Keratinocyte (primary cell): ENCODE results near the gene PTBP1. TPM values are rescaled to one million over a fixed set of nuclear protein-coding genes. Genes with fewer than 3 reads are reported as not detected.

ENCODE experiments used
- DNase-seq: peaks from one replicate; pipeline ENCODE4 v3.0.0-alpha.2; 2011; ENCODE audit warnings: low read depth, missing footprints, low spot score
- FAIRE-seq: peaks from 2 replicates; lab custom pipeline; 2011; peaks lifted over from hg19 to GRCh38; lab: Jason Lieb, UNC
- H2AFZ ChIP-seq: 2 replicates; pipeline ENCODE4 v1.6.0; 2012; ENCODE audit warnings: low read length, control low read depth, inconsistent platforms; ENCODE audit not compliant: control insufficient read depth
- H3K27ac ChIP-seq: 2 replicates; pipeline ENCODE4 v1.5.1; 2011; ENCODE audit warnings: low read length; ENCODE audit not compliant: control insufficient read depth, insufficient read depth
- H3K27me3 ChIP-seq: 3 replicates; pipeline ENCODE4 v1.6.0; 2011; ENCODE audit warnings: low read length; ENCODE audit not compliant: control insufficient read depth, insufficient read depth; ENCODE audit errors: extremely low read depth
- H3K36me3 ChIP-seq, 2 experiments: 2 replicates in 1 of 2; 3 replicates in 1 of 2; pipeline ENCODE4 v1.5.1; 2011; ENCODE audit warnings: low read length in 2 of 2, mild to moderate bottlenecking in 1 of 2; ENCODE audit not compliant: control insufficient read depth in 2 of 2, insufficient read depth in 2 of 2; ENCODE audit errors: extremely low read depth in 1 of 2
- H3K4me1 ChIP-seq: 3 replicates; pipeline ENCODE4 v1.5.1; 2011; ENCODE audit warnings: low read length; ENCODE audit not compliant: control insufficient read depth, insufficient read depth; ENCODE audit errors: extremely low read depth
- H3K4me2 ChIP-seq: 3 replicates; pipeline ENCODE4 v1.6.0; 2011; ENCODE audit warnings: low read depth, low read length; ENCODE audit not compliant: control insufficient read depth, insufficient read depth; ENCODE audit errors: extremely low read depth
- H3K4me3 ChIP-seq, 3 experiments: fragments of 200-600 bp in 1 of 3; sonication (generic) in 1 of 3; 2 replicates in 2 of 3; 3 replicates in 1 of 3; pipeline ENCODE4 v1.5.1; 2011 to 2016; ENCODE audit warnings: low read length in 3 of 3, mild to moderate bottlenecking in 3 of 3, control low read depth in 2 of 3, inconsistent platforms in 1 of 3, low read depth in 1 of 3, mixed read lengths in 1 of 3, mixed run types in 1 of 3, moderate library complexity in 1 of 3; ENCODE audit not compliant: control insufficient read depth in 2 of 3, insufficient read depth in 2 of 3; ENCODE audit errors: extremely low read depth in 1 of 3
- H3K79me2 ChIP-seq: 2 replicates; pipeline ENCODE4 v1.6.0; 2012; ENCODE audit warnings: low read length; ENCODE audit not compliant: control insufficient read depth, insufficient read depth
- H3K9ac ChIP-seq: 3 replicates; pipeline ENCODE4 v1.6.0; 2011; ENCODE audit warnings: low read length; ENCODE audit not compliant: control insufficient read depth, insufficient read depth; ENCODE audit errors: extremely low read depth
- H3K9me1 ChIP-seq: 3 replicates; pipeline ENCODE4 v1.6.0; 2011; ENCODE audit warnings: low read length; ENCODE audit not compliant: control insufficient read depth, insufficient read depth; ENCODE audit errors: extremely low read depth
- H3K9me3 ChIP-seq: 2 replicates; pipeline ENCODE4 v1.5.1; 2012; ENCODE audit warnings: low read depth, low read length; ENCODE audit not compliant: control insufficient read depth
- H4K20me1 ChIP-seq: 3 replicates; pipeline ENCODE4 v1.6.0; 2011; ENCODE audit warnings: low read length; ENCODE audit not compliant: control insufficient read depth, insufficient read depth; ENCODE audit errors: extremely low read depth
- CTCF ChIP-seq, 3 experiments: IDR thresholded peaks in 1 of 3; conservative IDR thresholded peaks in 1 of 3; optimal IDR thresholded peaks in 1 of 3; 2 replicates in 2 of 3; 3 replicates in 1 of 3; pipeline versions ENCODE3 to v1.5.1; 2011; ENCODE audit warnings: low read length in 3 of 3, mild to moderate bottlenecking in 3 of 3, moderate library complexity in 2 of 3, control low read depth in 1 of 3, inconsistent platforms in 1 of 3; ENCODE audit not compliant: insufficient read depth in 2 of 3; ENCODE audit errors: extremely low read depth in 1 of 3
- EZH2 ChIP-seq: IDR thresholded peaks from one replicate; pipeline ENCODE4 v1.6.1; 2012; ENCODE audit warnings: inconsistent platforms, mild to moderate bottlenecking, low read length, moderate library complexity
- dilution Hi-C: fragments of 300-500 bp; cut with MboI; formaldehyde crosslinking; loops from one replicate; pipeline ENCODE4 v1.7.0; 2020; ENCODE audit warnings: low sequenced_read_pairs; ENCODE audit not compliant: extremely low pct_ligation_motif_present
- polyA plus RNA-seq, 5 experiments: library from polyadenylated mRNA; depleted of rRNA in 3 of 5; stranded (reverse) in 3 of 5; stranded (forward) in 1 of 5; unstranded in 1 of 5; fragments of >200 nt; gene quantifications; 1 replicate in 1 of 5; 2 replicates in 3 of 5; 3 replicates in 1 of 5; pipeline versions ENCODE4 v1.2.1 to v1.2.3, GENCODE V29; 2011 to 2012; ENCODE audit warnings: missing spikeins in 2 of 5, low read depth in 1 of 5, low replicate concordance in 1 of 5

The PTBP1 gene
- polyA plus RNA-seq, 1 donor (not counting 4 experiments of a cell fraction or from before 2014, with no cell fraction given), result 117 TPM

- FAIRE-seq, result no peak
- dilution Hi-C loops, result no loop called here
- no peaks in the 10 kb centered on the region for H3K27me3 ChIP-seq
- H3K27ac ChIP-seq, result no peak overlapping the region
- H3K9ac ChIP-seq, result no peak overlapping the region
- no peak overlapping the region for H2AFZ ChIP-seq
- H3K4me2 ChIP-seq, result no peak overlapping the region
- peaks cover 16 to 19% of the 10 kb centered on the region in 2 experiments for H3K36me3 ChIP-seq
- no peaks in the 10 kb centered on the region for H3K9me3 ChIP-seq
- TF ChIP-seq CTCF (optimal IDR thresholded peaks at IDR 0.05 in 1 of 3, IDR thresholded peaks at IDR 0.05 in 1 of 3, conservative IDR thresholded peaks at IDR 0.05 in 1 of 3; ENCODE audit: extremely low read depth in 1 of 3, insufficient read depth in 2 of 3, low read length in 3 of 3), result no peak
- TF ChIP-seq EZH2, result no peak
- no peak for DNase-seq
- peaks cover 13% of the 10 kb centered on the region for H3K79me2 ChIP-seq
- H3K4me1 ChIP-seq, result no peaks in the 10 kb centered on the region
- H3K4me3 ChIP-seq, result no peak overlapping the region
- no peaks in the 10 kb centered on the region for H3K9me1 ChIP-seq
- H4K20me1 ChIP-seq, result peaks cover 20% of the 10 kb centered on the region
These were observed 15.5 kb downstream of the PTBP1 start for GRCh38 chr19:812747-813218.

GRCh38 chr19:813219-814151, 16.2 kb downstream of the PTBP1 start:
- no peak overlapping the region for H3K4me2 ChIP-seq
- peaks cover 7% of the 10 kb centered on the region for H3K79me2 ChIP-seq
- peaks cover 16% of the 10 kb centered on the region for H4K20me1 ChIP-seq
- TF ChIP-seq CTCF (optimal IDR thresholded peaks at IDR 0.05 in 1 of 3, IDR thresholded peaks at IDR 0.05 in 1 of 3, conservative IDR thresholded peaks at IDR 0.05 in 1 of 3; ENCODE audit: extremely low read depth in 1 of 3, insufficient read depth in 2 of 3, low read length in 3 of 3) (no peak), EZH2 (no peak)
- dilution Hi-C loops, result no loop called here
- H2AFZ ChIP-seq, result no peak overlapping the region
- H3K27ac ChIP-seq, result no peak overlapping the region
- no peak overlapping the region for H3K4me3 ChIP-seq
- no peak overlapping the region for H3K9ac ChIP-seq
- H3K27me3 ChIP-seq, result no peaks in the 10 kb centered on the region
- no peaks in the 10 kb centered on the region for H3K9me1 ChIP-seq
- no peaks in the 10 kb centered on the region for H3K9me3 ChIP-seq
- DNase-seq (no peak), FAIRE-seq (no peak)
- peaks cover 14 to 17% of the 10 kb centered on the region in 2 experiments for H3K36me3 ChIP-seq
- no peaks in the 10 kb centered on the region for H3K4me1 ChIP-seq
